ENCODE results near the gene LYPD6B. TPM values are rescaled to one million over a fixed set of nuclear protein-coding genes. Genes with fewer than 3 reads are reported as not detected.

LYPD6B gene
- total RNA-seq, 4 donors from 2014 or later = 70.2 to 96.6 (median 74.2) TPM

DNA sequence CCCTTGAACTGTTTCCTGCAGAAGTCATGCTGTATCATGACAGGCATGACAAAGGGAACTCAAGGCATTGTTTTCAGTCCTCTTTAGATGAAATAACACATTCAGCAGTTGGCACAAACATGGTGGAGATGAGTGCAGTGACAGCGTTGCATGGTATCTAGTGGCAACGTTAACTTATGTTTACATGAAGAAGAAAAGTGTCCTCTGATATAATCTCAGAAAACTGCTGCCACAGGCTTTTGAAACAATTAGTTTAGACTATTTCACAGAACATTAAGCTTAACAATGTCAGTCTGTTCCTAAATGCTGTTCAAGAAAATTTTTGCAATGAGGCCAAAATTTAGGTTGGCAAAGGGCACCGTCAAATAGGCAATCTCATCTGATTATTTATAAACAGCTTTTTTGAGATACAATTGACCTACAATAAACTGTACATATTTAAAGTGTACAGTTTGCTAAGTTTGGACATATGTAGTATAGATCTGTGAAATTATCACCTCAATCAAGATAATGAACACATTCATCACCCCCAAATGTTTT is 64.7 kb downstream of the LYPD6B start:
- no peak for DNase-seq (ENCODE audit: low spot score in 2 of 2)
- H3K4me3 ChIP-seq (ENCODE audit: low read depth, poor library complexity, severe bottlenecking) = no peak overlapping the region
- intact Hi-C loops (cut with DNase I; ENCODE audit: low total_unique reads) = no loop called here
- TF ChIP-seq POLR2A (IDR thresholded peaks at IDR 0.05) = no peak
- TF ChIP-seq, protein P1, sequence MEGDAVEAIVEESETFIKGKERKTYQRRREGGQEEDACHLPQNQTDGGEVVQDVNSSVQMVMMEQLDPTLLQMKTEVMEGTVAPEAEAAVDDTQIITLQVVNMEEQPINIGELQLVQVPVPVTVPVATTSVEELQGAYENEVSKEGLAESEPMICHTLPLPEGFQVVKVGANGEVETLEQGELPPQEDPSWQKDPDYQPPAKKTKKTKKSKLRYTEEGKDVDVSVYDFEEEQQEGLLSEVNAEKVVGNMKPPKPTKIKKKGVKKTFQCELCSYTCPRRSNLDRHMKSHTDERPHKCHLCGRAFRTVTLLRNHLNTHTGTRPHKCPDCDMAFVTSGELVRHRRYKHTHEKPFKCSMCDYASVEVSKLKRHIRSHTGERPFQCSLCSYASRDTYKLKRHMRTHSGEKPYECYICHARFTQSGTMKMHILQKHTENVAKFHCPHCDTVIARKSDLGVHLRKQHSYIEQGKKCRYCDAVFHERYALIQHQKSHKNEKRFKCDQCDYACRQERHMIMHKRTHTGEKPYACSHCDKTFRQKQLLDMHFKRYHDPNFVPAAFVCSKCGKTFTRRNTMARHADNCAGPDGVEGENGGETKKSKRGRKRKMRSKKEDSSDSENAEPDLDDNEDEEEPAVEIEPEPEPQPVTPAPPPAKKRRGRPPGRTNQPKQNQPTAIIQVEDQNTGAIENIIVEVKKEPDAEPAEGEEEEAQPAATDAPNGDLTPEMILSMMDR (IDR thresholded peaks at IDR 0.05) = no peak
- WGBS, 2 donors = 32 to 43% methylated on average over 3 of the region's 3 CpGs

- DNase-seq (ENCODE audit: low spot score in 2 of 2) = no peak
- WGBS, 2 donors = 56 to 90% methylated on average over 1 of the region's 1 CpG
- no peak overlapping the region for H3K4me3 ChIP-seq (ENCODE audit: low read depth, poor library complexity, severe bottlenecking)
- TF ChIP-seq, protein P1 (IDR thresholded peaks at IDR 0.05) = no peak
- no peak for TF ChIP-seq POLR2A (IDR thresholded peaks at IDR 0.05)
- intact Hi-C loops (cut with DNase I; ENCODE audit: low total_unique reads) = no loop called here
These were observed 65.7 kb downstream of the LYPD6B start for GRCh38 chr2:149104221-149104620.

DNA sequence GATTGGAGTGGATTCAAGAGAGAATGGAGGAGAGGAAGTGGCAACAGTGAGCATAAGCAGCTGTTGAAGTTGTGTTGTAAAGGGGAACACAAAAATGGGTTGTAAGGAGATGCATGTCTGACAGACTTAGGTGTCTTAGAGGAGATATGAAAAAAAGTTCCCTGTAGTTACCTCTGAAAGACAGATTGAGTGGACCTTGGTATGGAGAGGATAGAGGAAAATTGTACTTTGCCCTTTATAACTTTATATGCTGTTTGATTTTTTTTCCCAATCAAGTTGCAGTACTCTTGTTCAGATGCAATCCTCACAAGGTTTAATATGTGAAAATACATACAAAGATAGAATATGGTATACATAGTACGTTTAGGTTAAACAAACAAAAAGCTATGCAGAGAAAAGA is 73.6 kb downstream of the LYPD6B start:
- intact Hi-C loops (cut with DNase I; ENCODE audit: low total_unique reads) = no loop called here
- 84 to 88% methylated on average over 1 of the region's 1 CpG for WGBS, 2 donors
- TF ChIP-seq POLR2A (IDR thresholded peaks at IDR 0.05) = no peak
- TF ChIP-seq, protein P1 (IDR thresholded peaks at IDR 0.05) = no peak
- DNase-seq (ENCODE audit: low spot score in 2 of 2) = no peak
- H3K4me3 ChIP-seq (ENCODE audit: low read depth, poor library complexity, severe bottlenecking) = no peak overlapping the region

GRCh38 chr2:149112713-149113112 is 74.2 kb downstream of the LYPD6B start:
- intact Hi-C loops (cut with DNase I; ENCODE audit: low total_unique reads) = no loop called here
- 80 to 86% methylated on average over 2 of the region's 2 CpGs for WGBS, 2 donors
- TF ChIP-seq, protein P1 (IDR thresholded peaks at IDR 0.05) = no peak
- no peak for DNase-seq (ENCODE audit: low spot score in 2 of 2)
- no peak overlapping the region for H3K4me3 ChIP-seq (ENCODE audit: low read depth, poor library complexity, severe bottlenecking)

DNA sequence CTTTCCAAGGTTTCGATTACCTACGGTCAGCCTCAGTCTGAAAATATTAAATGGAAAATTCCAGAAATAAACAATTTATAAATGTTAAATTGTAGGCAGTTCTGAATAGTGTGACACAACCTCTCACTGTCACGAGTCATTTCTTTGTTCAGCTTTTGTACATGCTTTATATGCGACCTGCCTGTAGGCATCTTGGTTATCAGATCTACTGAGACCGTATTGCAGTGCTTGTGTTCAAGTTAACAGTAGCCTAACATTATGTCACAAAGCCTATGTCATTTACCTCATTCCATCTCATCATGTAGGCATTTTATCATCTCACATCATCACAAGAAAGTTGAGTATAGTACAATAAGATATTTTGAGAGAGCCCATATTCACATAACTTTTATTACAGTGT is 77.3 kb downstream of the LYPD6B start:
- intact Hi-C loops (cut with DNase I; ENCODE audit: low total_unique reads) = no loop called here
- H3K4me3 ChIP-seq (ENCODE audit: low read depth, poor library complexity, severe bottlenecking) = no peak overlapping the region
- WGBS, 2 donors = 73 to 82% methylated on average over 5 of the region's 5 CpGs
- TF ChIP-seq POLR2A (IDR thresholded peaks at IDR 0.05) = no peak
- TF ChIP-seq, protein P1 (IDR thresholded peaks at IDR 0.05) = no peak
- no peak for DNase-seq (ENCODE audit: low spot score in 2 of 2)

DNA sequence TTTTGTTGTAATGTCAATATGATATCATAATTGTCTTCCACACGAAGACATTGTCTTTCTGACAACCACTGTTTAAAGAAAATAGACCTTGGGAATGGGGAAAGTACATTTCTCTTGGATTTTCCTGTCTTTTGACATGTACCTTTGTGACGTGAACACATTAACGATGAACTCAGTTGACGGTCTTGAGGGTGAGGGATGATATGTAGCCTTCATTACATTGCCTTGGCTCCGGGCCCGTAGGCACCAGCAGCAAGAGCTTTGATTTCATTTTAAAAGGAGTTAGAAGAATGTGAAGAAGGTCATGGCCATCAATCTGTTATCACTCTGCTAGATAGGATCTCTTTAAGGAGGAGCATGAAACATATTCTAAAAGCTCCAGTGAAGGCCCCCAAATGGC is 80.9 kb downstream of the LYPD6B start:
- H3K4me3 ChIP-seq (ENCODE audit: low read depth, poor library complexity, severe bottlenecking) = no peak overlapping the region
- WGBS, 2 donors = 59 to 73% methylated on average over 6 of the region's 6 CpGs
- no peak for DNase-seq (ENCODE audit: low spot score in 2 of 2)
- TF ChIP-seq POLR2A (IDR thresholded peaks at IDR 0.05) = no peak
- TF ChIP-seq, protein P1 (IDR thresholded peaks at IDR 0.05) = no peak
- intact Hi-C loops (cut with DNase I; ENCODE audit: low total_unique reads) = no loop called here

Measured in lower leg skin (tissue), 4 donors.